NCI-H128 (cell line): ENCODE measurements around the gene RECQL5.
"Not testable (repeated sequence)": the region's sequence is repeated elsewhere in the genome, so short reads cannot be mapped to it uniquely, and the experiment has no call there.

Experiments used
- DNase-seq: peaks from one replicate; lab custom pipeline; 2025; ENCODE audit not compliant: unreplicated experiment; lab: John Stamatoyannopoulos, UW

Gene RECQL5

GRCh38 chr17:75649687-75650086, 17.3 kb downstream of the RECQL5 start:
- no peak for DNase-seq

GRCh38 chr17:75647921-75648320, 19.0 kb downstream of the RECQL5 start:
- no peak for DNase-seq

GRCh38 chr17:75647061-75647460, 19.9 kb downstream of the RECQL5 start:
- DNase-seq: no peak

- no peak for DNase-seq
These were observed 20.3 kb downstream of the RECQL5 start for GRCh38 chr17:75646638-75646992.

- DNase-seq: no peak
These were observed 20.9 kb downstream of the RECQL5 start for GRCh38 chr17:75645889-75646637.

GRCh38 chr17:75645501-75645888, 21.5 kb downstream of the RECQL5 start:
- no peak for DNase-seq

- no peak for DNase-seq
These were observed 23.3 kb downstream of the RECQL5 start for GRCh38 chr17:75643643-75644017.

- DNase-seq: no peak
These were observed 23.9 kb downstream of the RECQL5 start for GRCh38 chr17:75642784-75643642.

GRCh38 chr17:75642182-75642783, 24.7 kb downstream of the RECQL5 start:
- DNase-seq: no peak

- no peak for DNase-seq
These were observed 25.6 kb downstream of the RECQL5 start for GRCh38 chr17:75641343-75641742.

GRCh38 chr17:75640556-75641119, 26.3 kb downstream of the RECQL5 start:
- DNase-seq: no peak

- no peak for DNase-seq
These were observed 27.0 kb downstream of the RECQL5 start for GRCh38 chr17:75639771-75640555.

GRCh38 chr17:75639327-75639726, 27.6 kb downstream of the RECQL5 start:
- no peak for DNase-seq

GRCh38 chr17:75638893-75639292, 28.1 kb downstream of the RECQL5 start:
- DNase-seq: no peak

GRCh38 chr17:75638039-75638438, 28.9 kb downstream of the RECQL5 start:
- DNase-seq: not testable (repeated sequence)

- no peak for DNase-seq
These were observed 29.4 kb downstream of the RECQL5 start for GRCh38 chr17:75637551-75637950.

- DNase-seq: no peak
These were observed 29.8 kb downstream of the RECQL5 start for GRCh38 chr17:75637143-75637538.

GRCh38 chr17:75636381-75637142, 30.4 kb downstream of the RECQL5 start:
- no peak for DNase-seq

GRCh38 chr17:75635610-75636202, 31.2 kb downstream of the RECQL5 start:
- no peak for DNase-seq
